ENCODE data around the gene FIGLA.

FIGLA gene

GRCh38 chr2:70735071-70735470 lies 55.4 kb downstream of the FIGLA start:
- no peak overlapping the region for H3K4me3 ChIP-seq (replicated peaks; ENCODE audit: insufficient read depth, low read length)
- no peaks in the 10 kb centered on the region for H3K27me3 ChIP-seq (ENCODE audit: insufficient read depth, poor library complexity, severe bottlenecking)
- DNase-seq (ENCODE audit: low read depth in 1 of 2, low spot score in 1 of 2), result no peak
- no peak for TF ChIP-seq POLR2AphosphoS5 (IDR thresholded peaks at IDR 0.05; ENCODE audit: low read depth)
- no peak overlapping the region for H3K27ac ChIP-seq (replicated peaks)

GRCh38 chr2:70733646-70734180 lies 56.7 kb downstream of the FIGLA start:
- TF ChIP-seq SPI1 (IDR thresholded peaks at IDR 0.05; ENCODE audit: borderline replicate concordance, low read depth) (no peak), GABPA (IDR thresholded peaks at IDR 0.05; ENCODE audit: low read depth) (no peak), REST (IDR thresholded peaks at IDR 0.05; ENCODE audit: insufficient replicate concordance, low read depth) (no peak), CTCF (IDR thresholded peaks at IDR 0.05; ENCODE audit: insufficient read depth, low read length) (no peak), POLR2AphosphoS5 (IDR thresholded peaks at IDR 0.05; ENCODE audit: low read depth) (no peak)
- Histone ChIP-seq H3K27ac (replicated peaks) (no peak overlapping the region), H3K4me3 (replicated peaks; ENCODE audit: insufficient read depth, low read length) (no peak overlapping the region), H3K27me3 (ENCODE audit: insufficient read depth, poor library complexity, severe bottlenecking) (no peaks in the 10 kb centered on the region)
- no peak for DNase-seq (ENCODE audit: low read depth in 1 of 2, low spot score in 1 of 2)

GRCh38 chr2:70732766-70733645 lies 57.4 kb downstream of the FIGLA start:
- no peak for DNase-seq (ENCODE audit: low read depth in 1 of 2, low spot score in 1 of 2)
- TF ChIP-seq GABPA (IDR thresholded peaks at IDR 0.05; ENCODE audit: low read depth) (no peak), REST (IDR thresholded peaks at IDR 0.05; ENCODE audit: insufficient replicate concordance, low read depth) (no peak), CTCF (IDR thresholded peaks at IDR 0.05; ENCODE audit: insufficient read depth, low read length) (no peak), POLR2AphosphoS5 (IDR thresholded peaks at IDR 0.05; ENCODE audit: low read depth) (no peak), SPI1 (IDR thresholded peaks at IDR 0.05; ENCODE audit: borderline replicate concordance, low read depth) (no peak)
- Histone ChIP-seq H3K27me3 (ENCODE audit: insufficient read depth, poor library complexity, severe bottlenecking) (no peaks in the 10 kb centered on the region), H3K4me3 (replicated peaks; ENCODE audit: insufficient read depth, low read length) (no peak overlapping the region), H3K27ac (replicated peaks) (no peak overlapping the region)

GRCh38 chr2:70730730-70731129 lies 59.7 kb downstream of the FIGLA start:
- no peak overlapping the region for H3K4me3 ChIP-seq (replicated peaks; ENCODE audit: insufficient read depth, low read length)
- no peak for TF ChIP-seq REST (IDR thresholded peaks at IDR 0.05; ENCODE audit: insufficient replicate concordance, low read depth)
- TF ChIP-seq CTCF (IDR thresholded peaks at IDR 0.05; ENCODE audit: insufficient read depth, low read length), result no peak
- TF ChIP-seq SPI1 (IDR thresholded peaks at IDR 0.05; ENCODE audit: borderline replicate concordance, low read depth), result no peak
- TF ChIP-seq POLR2AphosphoS5 (IDR thresholded peaks at IDR 0.05; ENCODE audit: low read depth), result no peak
- TF ChIP-seq GABPA (IDR thresholded peaks at IDR 0.05; ENCODE audit: low read depth), result no peak
- H3K27ac ChIP-seq (replicated peaks), result no peak overlapping the region
- no peak for DNase-seq (ENCODE audit: low read depth in 1 of 2, low spot score in 1 of 2)
- no peaks in the 10 kb centered on the region for H3K27me3 ChIP-seq (ENCODE audit: insufficient read depth, poor library complexity, severe bottlenecking)

Data from HL-60 (cell line).